NCI-H2029 treated with DMSO at 0.1 percent for 48 hours (cell line): ENCODE measurements around the gene PARM1.

ENCODE experiments used
- DNase-seq: peaks from one replicate; lab custom pipeline; 2025; lab: John Stamatoyannopoulos, UW

Gene PARM1

GRCh38 chr4:75031775-75032174 lies 98.9 kb downstream of the PARM1 start:
- DNase-seq, result no peak

GRCh38 chr4:75034523-75034922 lies 101.6 kb downstream of the PARM1 start:
- DNase-seq, result no peak

- DNase-seq, result no peak
Measured at GRCh38 chr4:75035321-75035720, 102.4 kb downstream of the PARM1 start.

- DNase-seq, result no peak
Measured at GRCh38 chr4:75036046-75036830, 103.3 kb downstream of the PARM1 start.

DNA sequence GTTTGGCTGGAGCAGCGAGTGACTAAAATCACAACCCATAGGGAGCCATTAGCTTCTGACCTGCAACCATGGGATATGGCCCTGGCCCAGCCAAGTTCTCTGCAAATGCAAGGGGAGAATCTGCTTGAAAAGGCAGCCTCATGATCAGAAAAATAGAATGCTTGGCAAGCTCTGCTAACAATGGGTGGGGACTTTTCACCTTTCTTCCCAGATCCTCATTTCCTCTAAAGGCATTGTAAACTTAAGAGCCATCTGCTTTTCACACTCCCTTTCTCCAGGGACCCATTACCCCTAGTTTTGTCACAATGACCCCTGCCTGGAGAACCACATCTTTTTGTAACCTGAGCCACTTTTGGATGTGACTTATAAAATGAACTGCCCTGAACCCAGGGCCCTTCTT lies 104.3 kb downstream of the PARM1 start:
- DNase-seq, result no peak

DNA sequence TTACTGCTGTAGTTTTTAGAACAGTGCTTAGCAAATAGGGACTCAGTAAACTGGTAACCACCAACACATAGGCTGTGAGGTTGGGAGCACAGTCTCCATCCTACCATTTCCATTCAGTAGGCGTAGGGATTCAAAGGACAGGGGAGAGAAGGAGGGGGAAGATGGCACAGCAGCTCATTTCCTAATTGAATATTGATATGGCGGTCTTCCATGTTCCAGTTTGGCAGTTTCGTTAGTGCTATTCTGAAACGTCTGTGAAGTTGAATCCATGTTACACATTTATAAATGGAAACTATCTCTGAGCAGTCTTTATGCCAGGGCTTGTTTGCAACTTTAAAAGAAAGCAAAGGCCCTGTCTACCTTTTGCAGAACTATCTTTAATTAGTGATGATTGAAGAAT lies 105.5 kb downstream of the PARM1 start:
- no peak for DNase-seq

- DNase-seq, result no peak
Measured at GRCh38 chr4:75040703-75041102, 107.8 kb downstream of the PARM1 start.

- no peak for DNase-seq
Measured at GRCh38 chr4:75042601-75043208, 109.8 kb downstream of the PARM1 start.

- no peak for DNase-seq
Measured at GRCh38 chr4:75046226-75046625, 113.3 kb downstream of the PARM1 start.

- DNase-seq, result no peak
Measured at GRCh38 chr4:75046641-75047040, 113.7 kb downstream of the PARM1 start.

GRCh38 chr4:75048208-75048879 lies 115.4 kb downstream of the PARM1 start:
- no peak for DNase-seq

- no peak for DNase-seq
Measured at GRCh38 chr4:75051431-75051830, 118.5 kb downstream of the PARM1 start.

- no peak for DNase-seq
Measured at GRCh38 chr4:75053352-75053751, 120.4 kb downstream of the PARM1 start.

DNA sequence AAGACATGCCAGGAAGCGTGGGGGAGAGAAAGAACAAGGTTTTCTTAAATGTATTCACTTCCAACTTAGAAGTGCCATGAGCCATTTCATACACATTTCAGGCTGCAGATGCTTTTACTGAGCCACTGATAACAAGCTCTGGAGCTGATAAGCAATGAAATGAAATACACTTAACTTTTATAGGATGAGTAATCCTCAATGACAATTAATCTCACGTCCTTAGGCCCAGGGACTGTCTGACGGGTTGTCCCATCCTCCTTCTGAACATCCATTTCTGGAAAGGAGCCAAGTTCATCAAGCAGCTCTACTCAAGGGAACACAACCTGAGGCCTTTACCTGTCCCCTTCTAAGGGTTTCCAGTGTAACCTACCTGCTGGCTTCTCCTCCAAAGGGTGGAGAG lies 121.2 kb downstream of the PARM1 start:
- DNase-seq, result no peak

DNA sequence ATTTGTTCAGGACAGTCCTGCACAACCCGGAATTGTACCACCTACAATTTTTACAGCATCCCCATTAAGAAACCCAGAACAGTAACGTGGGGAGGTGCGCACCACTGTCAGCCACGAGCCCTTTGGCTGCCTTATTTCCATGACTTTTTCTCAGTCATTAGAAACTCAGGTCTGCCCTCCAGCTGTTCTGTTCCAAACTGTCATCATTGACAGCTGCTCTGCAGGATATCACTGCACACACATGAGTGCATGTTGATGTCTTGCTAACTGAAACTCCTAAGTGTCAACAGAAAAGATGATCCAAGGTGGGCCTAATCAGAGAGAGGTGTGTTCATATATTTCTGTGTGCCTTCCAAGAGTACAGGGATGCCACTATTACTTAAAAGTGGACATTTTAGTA lies 123.4 kb downstream of the PARM1 start:
- DNase-seq, result no peak

DNA sequence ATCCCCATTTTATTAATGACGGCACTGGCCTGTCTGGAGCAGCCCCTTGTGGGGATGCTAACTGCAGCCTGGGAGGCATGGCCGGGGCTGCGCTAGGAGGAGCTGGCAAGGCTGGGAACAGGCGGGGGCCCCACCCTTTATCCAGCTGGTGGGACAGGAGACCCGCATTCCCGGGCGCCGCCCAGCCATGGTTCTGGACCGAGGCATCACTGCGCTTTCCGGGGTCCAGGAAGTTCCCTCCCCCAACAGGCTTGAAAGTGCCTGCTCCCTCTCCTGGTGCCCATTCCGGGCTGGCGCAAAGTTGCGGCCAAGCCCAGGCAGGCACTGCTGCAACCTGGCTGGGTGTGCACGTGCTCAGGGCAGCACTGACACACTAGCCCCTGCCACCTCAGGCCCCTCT lies 124.5 kb downstream of the PARM1 start:
- no peak for DNase-seq

DNA sequence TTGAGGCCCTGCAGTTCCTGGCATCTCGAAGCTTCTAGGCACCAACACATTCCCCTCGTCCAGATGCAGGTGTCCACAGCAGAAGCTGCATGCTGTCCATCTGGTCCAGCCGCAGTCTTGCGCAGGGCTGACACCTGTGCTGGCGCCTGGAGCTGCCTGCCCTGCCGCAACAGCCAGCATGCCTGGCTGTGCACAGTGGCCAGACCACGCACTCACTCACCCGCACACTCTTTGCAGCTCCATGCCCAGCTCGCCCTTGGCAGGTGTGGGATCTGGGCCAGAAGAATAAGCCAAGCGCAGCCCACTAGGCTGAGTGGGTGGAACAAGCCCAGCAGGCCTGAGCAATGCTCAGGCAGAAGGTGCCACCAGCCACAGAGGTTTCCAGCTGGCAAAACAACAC lies 125.6 kb downstream of the PARM1 start:
- no peak for DNase-seq

GRCh38 chr4:75063433-75063832 lies 130.5 kb downstream of the PARM1 start:
- DNase-seq, result no peak

- DNase-seq, result no peak
Measured at GRCh38 chr4:75065909-75066308, 133.0 kb downstream of the PARM1 start.

DNA sequence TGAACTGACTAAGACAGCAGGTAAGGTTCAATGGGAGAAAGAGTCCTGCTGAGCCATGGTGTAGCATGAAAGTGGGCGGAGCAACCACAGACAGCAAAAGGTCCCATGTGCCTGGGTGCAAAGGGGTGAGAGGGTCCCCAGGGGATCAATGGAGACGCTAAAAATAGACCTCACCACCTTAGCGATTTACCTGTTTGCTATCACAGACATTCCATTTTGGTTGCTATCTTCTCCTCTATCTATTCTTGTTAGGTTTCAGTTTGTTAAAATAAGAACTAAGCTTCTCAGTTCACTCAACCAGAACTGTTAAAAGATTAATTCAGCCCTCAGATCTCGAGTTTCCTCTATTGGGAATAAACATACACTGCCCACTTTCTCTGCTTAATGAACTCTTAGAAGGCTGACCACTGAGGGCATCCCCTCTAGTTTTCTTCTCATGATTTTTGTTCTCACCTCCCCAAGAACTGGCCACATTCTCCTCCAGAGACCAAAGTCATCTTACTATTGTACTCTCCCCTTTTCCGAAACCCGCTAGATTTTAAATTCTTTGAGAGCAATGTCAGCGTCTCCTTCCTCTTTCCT lies 136.7 kb downstream of the PARM1 start:
- no peak for DNase-seq

DNA sequence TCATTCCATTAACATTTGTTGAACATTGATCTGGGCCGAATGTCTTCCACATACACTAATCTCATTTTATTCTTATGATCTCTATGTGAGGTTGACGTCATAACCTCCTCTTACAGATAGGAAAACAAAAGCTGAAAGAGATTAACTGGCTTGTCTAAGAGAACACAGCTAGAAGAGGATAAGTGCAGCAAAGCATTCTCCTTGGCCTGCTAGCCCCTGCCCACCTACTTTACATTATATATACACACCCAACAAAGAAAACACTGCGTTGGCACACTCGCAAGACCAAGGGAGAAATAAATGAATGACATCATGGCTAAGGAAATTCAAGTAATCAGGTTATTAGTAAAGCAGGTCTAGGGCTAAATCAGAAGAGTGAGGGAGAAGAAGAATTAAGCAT lies 138.4 kb downstream of the PARM1 start:
- no peak for DNase-seq

DNA sequence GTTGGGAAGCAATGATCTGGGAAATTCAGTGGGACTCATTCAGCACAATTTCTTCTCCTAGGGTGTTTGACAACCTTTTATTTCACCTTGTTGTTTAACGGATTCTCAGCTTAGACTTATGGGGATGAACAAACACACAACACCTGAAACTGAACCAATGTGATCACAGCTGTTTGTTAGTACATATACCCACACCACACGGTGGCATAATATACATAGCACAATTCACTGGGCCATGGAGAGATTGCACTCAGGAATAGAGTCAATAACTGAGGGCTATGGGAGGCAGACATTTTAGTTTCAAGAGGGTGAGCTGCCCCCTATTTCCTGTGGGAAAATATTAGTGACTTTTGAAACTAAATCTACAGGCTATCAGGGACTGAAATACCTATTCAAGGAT lies 148.0 kb downstream of the PARM1 start:
- no peak for DNase-seq

- no peak for DNase-seq
Measured at GRCh38 chr4:75081561-75081960, 148.6 kb downstream of the PARM1 start.
